Measurements from ENCODE around the gene ZER1. TPM values are rescaled to one million over a fixed set of nuclear protein-coding genes. Genes with fewer than 3 reads are reported as not detected.
"Not testable (repeated sequence)": the region's sequence is repeated elsewhere in the genome, so short reads cannot be mapped to it uniquely, and the experiment has no call there.

Gene ZER1
- total RNA-seq, 1 experiment from 2014 or later: 15.2 TPM

- no TSS peak for BruUV-seq (replicated peaks)
- CTCF ChIA-PET: no interaction called here
- TF ChIP-seq CTCF (IDR thresholded peaks at IDR 0.05; ENCODE audit: unreplicated experiment): no peak
- Mint-ChIP-seq H3K36me3 (ENCODE audit: insufficient read depth, unreplicated experiment) (peaks cover 17% of the 10 kb centered on the region), H3K4me3 (ENCODE audit: low read depth, unreplicated experiment) (peak within 1 kb of the TSS; percentile 87), H3K27ac (ENCODE audit: unreplicated experiment) (peak within 1 kb of the TSS; percentile 73), H3K4me1 (ENCODE audit: low read depth, unreplicated experiment) (no peaks in the 10 kb centered on the region), H3K9me3 (ENCODE audit: low read depth, unreplicated experiment) (no peaks in the 10 kb centered on the region), H3K27me3 (ENCODE audit: unreplicated experiment) (no peaks in the 10 kb centered on the region)
- intact Hi-C loops (cut with micrococcal nuclease; ENCODE audit: unreplicated experiment): no loop called here
- DNase-seq: peak; percentile 84
Measured at GRCh38 chr9:128786681-128787601, 15.2 kb upstream of the ZER1 start, which contains the start of gene TBC1D13. TSS of gene TBC1D13 (plus strand) at chr9:128787253. CDS start at chr9:128787354, 101 bp downstream.

- intact Hi-C loops (cut with micrococcal nuclease; ENCODE audit: unreplicated experiment): no loop called here
- CTCF ChIA-PET: no interaction called here
- H3K27me3 Mint-ChIP-seq (ENCODE audit: unreplicated experiment): no peaks in the 10 kb centered on the region
- H3K4me1 Mint-ChIP-seq (ENCODE audit: low read depth, unreplicated experiment): no peaks in the 10 kb centered on the region
- no peak for TF ChIP-seq CTCF (IDR thresholded peaks at IDR 0.05; ENCODE audit: unreplicated experiment)
- DNase-seq: no peak
- peaks cover 3% of the 10 kb centered on the region for H3K9me3 Mint-ChIP-seq (ENCODE audit: low read depth, unreplicated experiment)
- H3K27ac Mint-ChIP-seq (ENCODE audit: unreplicated experiment): no peak overlapping the region
- H3K36me3 Mint-ChIP-seq (ENCODE audit: insufficient read depth, unreplicated experiment): peaks cover 17% of the 10 kb centered on the region
- H3K4me3 Mint-ChIP-seq (ENCODE audit: low read depth, unreplicated experiment): no peak overlapping the region
- BruUV-seq (replicated peaks): no TSS peak
Measured at GRCh38 chr9:128785427-128785826, 13.7 kb upstream of the ZER1 start.

GRCh38 chr9:128782669-128783068, 10.9 kb upstream of the ZER1 start:
- intact Hi-C loops (cut with micrococcal nuclease; ENCODE audit: unreplicated experiment): no loop called here
- H3K27me3 Mint-ChIP-seq (ENCODE audit: unreplicated experiment): no peaks in the 10 kb centered on the region
- H3K27ac Mint-ChIP-seq (ENCODE audit: unreplicated experiment): no peak overlapping the region
- H3K9me3 Mint-ChIP-seq (ENCODE audit: low read depth, unreplicated experiment): peaks cover 3% of the 10 kb centered on the region
- no peak for DNase-seq
- peaks cover 17% of the 10 kb centered on the region for H3K36me3 Mint-ChIP-seq (ENCODE audit: insufficient read depth, unreplicated experiment)
- CTCF ChIA-PET: interaction anchor here (0.7 kb wide), 1 partner anchor 76 kb away, joined by 4 read pairs; no protein-coding TSS in a partner anchor
- H3K4me3 Mint-ChIP-seq (ENCODE audit: low read depth, unreplicated experiment): no peak overlapping the region
- H3K4me1 Mint-ChIP-seq (ENCODE audit: low read depth, unreplicated experiment): no peaks in the 10 kb centered on the region
- no TSS peak for BruUV-seq (replicated peaks)
- no peak for TF ChIP-seq CTCF (IDR thresholded peaks at IDR 0.05; ENCODE audit: unreplicated experiment)

- Mint-ChIP-seq H3K27me3 (ENCODE audit: unreplicated experiment) (no peaks in the 10 kb centered on the region), H3K4me3 (ENCODE audit: low read depth, unreplicated experiment) (no peak overlapping the region), H3K27ac (ENCODE audit: unreplicated experiment) (no peak overlapping the region), H3K36me3 (ENCODE audit: insufficient read depth, unreplicated experiment) (peaks cover 5% of the 10 kb centered on the region), H3K9me3 (ENCODE audit: low read depth, unreplicated experiment) (peaks cover 3% of the 10 kb centered on the region), H3K4me1 (ENCODE audit: low read depth, unreplicated experiment) (no peaks in the 10 kb centered on the region)
- CTCF ChIA-PET: no interaction called here
- BruUV-seq (replicated peaks): no TSS peak
- TF ChIP-seq CTCF (IDR thresholded peaks at IDR 0.05; ENCODE audit: unreplicated experiment): no peak
- intact Hi-C loops (cut with micrococcal nuclease; ENCODE audit: unreplicated experiment): no loop called here
- DNase-seq: no peak
Measured at GRCh38 chr9:128781187-128782070, 9.7 kb upstream of the ZER1 start.

GRCh38 chr9:128780093-128780492, 8.4 kb upstream of the ZER1 start:
- intact Hi-C loops (cut with micrococcal nuclease; ENCODE audit: unreplicated experiment); DNase-seq; BruUV-seq (replicated peaks); H3K4me3 Mint-ChIP-seq (ENCODE audit: low read depth, unreplicated experiment); H3K9me3 Mint-ChIP-seq (ENCODE audit: low read depth, unreplicated experiment); H3K36me3 Mint-ChIP-seq (ENCODE audit: insufficient read depth, unreplicated experiment); H3K27ac Mint-ChIP-seq (ENCODE audit: unreplicated experiment); H3K27me3 Mint-ChIP-seq (ENCODE audit: unreplicated experiment); CTCF ChIA-PET; H3K4me1 Mint-ChIP-seq (ENCODE audit: low read depth, unreplicated experiment): not testable (repeated sequence)

Data from Calu3 (cell line).